K562 (cell line): Measurements from ENCODE around the gene HOXB8. TPM values are rescaled to one million over a fixed set of nuclear protein-coding genes. Genes with fewer than 3 reads are reported as not detected.

Experiments used
- CHAMP1 ChIP-seq: fragments of 450-650 bp; IDR thresholded peaks from 2 replicates; pipeline ENCODE4 v1.6.1; 2016; ENCODE audit warnings: mild to moderate bottlenecking
- CREB1 ChIP-seq, 2 experiments: sonication (generic) in 1 of 2; formaldehyde crosslinking in 1 of 2; IDR thresholded peaks; 2 replicates each; pipeline versions ENCODE4 v1.6.1 to v1.8.0; 2012 to 2022; ENCODE audit warnings: inconsistent platforms in 1 of 2, mild to moderate bottlenecking in 1 of 2, missing genetic modification reagents in 1 of 2, moderate library complexity in 1 of 2
- E2F8 ChIP-seq: fragments of 450-650 bp; IDR thresholded peaks from 2 replicates; pipeline ENCODE4 v1.7.1; 2018; ENCODE audit warnings: mild to moderate bottlenecking, low read depth; ENCODE audit not compliant: partially characterized antibody
- ERF ChIP-seq: fragments of 450-650 bp; formaldehyde crosslinking; IDR thresholded peaks from 2 replicates; pipeline ENCODE4 v1.4.0; 2020; ENCODE audit warnings: mild to moderate bottlenecking, mixed read lengths
- HDAC2 ChIP-seq: fragments of 450-650 bp; IDR thresholded peaks from 2 replicates; pipeline ENCODE4 v1.6.1; 2016; ENCODE audit warnings: mild to moderate bottlenecking
- KLF10 ChIP-seq: fragments of 250-450 bp; sonication (Bioruptor Pico); IDR thresholded peaks from 2 replicates; pipeline ENCODE4 v1.6.1; 2021; ENCODE audit warnings: matching md5 sums
- PML ChIP-seq: IDR thresholded peaks from 2 replicates; pipeline ENCODE4 v1.6.1; 2012; ENCODE audit warnings: low read length, inconsistent platforms
- RAD51 ChIP-seq: fragments of 450-650 bp; IDR thresholded peaks from 2 replicates; pipeline ENCODE4 v1.7.1; 2016; ENCODE audit warnings: low read depth, mild to moderate bottlenecking, borderline replicate concordance
- WHSC1 ChIP-seq: IDR thresholded peaks from one replicate; pipeline ENCODE4 v1.6.1; 2012; ENCODE audit warnings: low read length, control low read depth, inconsistent platforms
- ZBTB33 ChIP-seq: sonication (generic); formaldehyde crosslinking; IDR thresholded peaks from 2 replicates; pipeline ENCODE4 v1.8.1; 2023; ENCODE audit warnings: mild to moderate bottlenecking, missing genetic modification reagents
- ZNF395 ChIP-seq: fragments of 200-800 bp; sonication (Bioruptor generic); IDR thresholded peaks from 2 replicates; pipeline ENCODE4 v1.6.1; 2017; ENCODE audit warnings: missing genetic modification characterization, missing compliant biosample characterization
- ZNF561 ChIP-seq: fragments of 450-650 bp; formaldehyde crosslinking; conservative IDR thresholded peaks from 2 replicates; pipeline ENCODE4 v1.4.0; 2020; ENCODE audit warnings: mild to moderate bottlenecking, moderate library complexity
- ZNF639 ChIP-seq, 2 experiments: fragments of 200-800 bp in 1 of 2; sonication (Bioruptor generic) in 1 of 2; sonication (generic) in 1 of 2; formaldehyde crosslinking in 1 of 2; IDR thresholded peaks in 1 of 2; conservative IDR thresholded peaks in 1 of 2; 2 replicates each; pipeline versions ENCODE4 v1.5.0 to v1.6.1; 2016 to 2020; ENCODE audit warnings: missing compliant biosample characterization in 1 of 2, missing genetic modification characterization in 1 of 2, missing genetic modification reagents in 1 of 2
- ZNF740 ChIP-seq, 3 experiments: fragments of 200-800 bp in 1 of 3; sonication (Bioruptor generic) in 1 of 3; sonication (generic) in 1 of 3; formaldehyde crosslinking in 1 of 3; IDR thresholded peaks; 2 replicates each; pipeline versions ENCODE4 v1.6.1 to v1.8.0; 2016 to 2022; ENCODE audit warnings: mild to moderate bottlenecking in 2 of 3, missing compliant biosample characterization in 2 of 3, missing genetic modification characterization in 2 of 3, missing genetic modification reagents in 1 of 3
- polyA plus RNA-seq, 8 experiments: library from polyadenylated mRNA; depleted of rRNA in 4 of 8; stranded (reverse) in 5 of 8; unstranded in 3 of 8; fragments of >200 nt; fragmentation: Nextera tagmentation in 2 of 8; fragmentation: Illumina TruSeq in 1 of 8; extraction: Ambion mirVana in 2 of 8; extraction: Trizol in 1 of 8; gene quantifications; 2 replicates each; pipeline versions ENCODE4 v1.2.1 to v1.2.3, GENCODE V29; 2011 to 2014; ENCODE audit warnings: inconsistent platforms in 1 of 8, missing spikeins in 1 of 8
- total RNA-seq, 7 experiments: library from RNA; depleted of rRNA in 6 of 7; stranded (reverse); fragments of >200 nt in 6 of 7; fragmentation: Illumina TruSeq in 2 of 7; extraction: Trizol in 2 of 7; gene quantifications; 2 replicates each; pipeline versions ENCODE4 v1.2.1 to v1.2.3, GENCODE V29; 2011 to 2021; ENCODE audit warnings: low replicate concordance in 1 of 7

Gene HOXB8
- total and polyA plus RNA-seq, 9 of the 15 experiments (the other 6 are each of a cell fraction or from before 2014, with no cell fraction given) = 0.52 to 23.8 (median 3.6) TPM

GRCh38 chr17:48593840-48594537 is 21.1 kb downstream of the HOXB8 start (continued):
- TF ChIP-seq ZNF639 (CRISPR knock-in tag; conservative IDR thresholded peaks at IDR 0.05 in 1 of 2, IDR thresholded peaks at IDR 0.05 in 1 of 2) (no peak), ZNF740 (CRISPR knock-in tag; IDR thresholded peaks at IDR 0.05) (peak; percentile 74), ZNF740 (tag; IDR thresholded peaks at IDR 0.05) (peak in 1 of 2 experiments; percentile 84; a peak in 2 of 4 replicates), WHSC1 (no peak), CHAMP1 (no peak), HDAC2 (no peak), ZNF561 (CRISPR knock-in tag) (no peak), ZBTB33 (CRISPR knock-in tag) (peak; percentile 97), ZNF395 (no peak), CREB1 (IDR thresholded peaks at IDR 0.05) (no peak), CREB1 (CRISPR knock-in tag; IDR thresholded peaks at IDR 0.05) (no peak), KLF10 (CRISPR knock-in tag) (no peak), ERF (CRISPR knock-in tag) (no peak), E2F8 (no peak), RAD51 (no peak), PML (no peak)
